ENCODE measurements around the gene ZNF750. TPM values are rescaled to one million over a fixed set of nuclear protein-coding genes. Genes with fewer than 3 reads are reported as not detected.

The ZNF750 gene
- total RNA-seq, 2 donors from 2014 or later: 7.0 to 10.3 TPM

GRCh38 chr17:82807562-82807961 is 32.3 kb downstream of the ZNF750 start:
- WGBS: 90% methylated on average over 21 of the region's 21 CpGs
- H3K9me3 ChIP-seq: no peaks in the 10 kb centered on the region

GRCh38 chr17:82807101-82807500 is 32.7 kb downstream of the ZNF750 start:
- no peaks in the 10 kb centered on the region for H3K36me3 ChIP-seq
- WGBS: 64% methylated on average over 9 of the region's 9 CpGs
- intact Hi-C loops (cut with DNase I): loop anchor here (5.0 kb wide), 1 partner anchor 65 kb away; no protein-coding TSS in a partner anchor

More at GRCh38 chr17:82807562-82807961, 32.3 kb downstream of the ZNF750 start:
- no peaks in the 10 kb centered on the region for H3K27me3 ChIP-seq (replicated peaks; ENCODE audit: insufficient read depth)
- H3K27ac ChIP-seq: no peak overlapping the region
- intact Hi-C loops (cut with DNase I): loop anchor here (5.0 kb wide), 1 partner anchor 65 kb away; no protein-coding TSS in a partner anchor
- no peak for DNase-seq (ENCODE audit: low spot score)
- TF ChIP-seq CTCF (IDR thresholded peaks at IDR 0.05): no peak
- no peak for TF ChIP-seq POLR2AphosphoS5 (IDR thresholded peaks at IDR 0.05)
- no peak for TF ChIP-seq POLR2A (IDR thresholded peaks at IDR 0.05)
- no peak overlapping the region for H3K4me3 ChIP-seq
- no peaks in the 10 kb centered on the region for H3K4me1 ChIP-seq (replicated peaks)
- H3K36me3 ChIP-seq: no peaks in the 10 kb centered on the region

GRCh38 chr17:82806645-82807044 is 33.2 kb downstream of the ZNF750 start:
- no peaks in the 10 kb centered on the region for H3K36me3 ChIP-seq
- H3K9me3 ChIP-seq: no peaks in the 10 kb centered on the region
- no peaks in the 10 kb centered on the region for H3K27me3 ChIP-seq (replicated peaks; ENCODE audit: insufficient read depth)
- TF ChIP-seq POLR2AphosphoS5 (IDR thresholded peaks at IDR 0.05) (no peak), CTCF (IDR thresholded peaks at IDR 0.05) (no peak), POLR2A (IDR thresholded peaks at IDR 0.05) (no peak)
- H3K4me3 ChIP-seq: no peak overlapping the region
- H3K27ac ChIP-seq: no peak overlapping the region
- WGBS: 85% methylated on average over 21 of the region's 21 CpGs
- no peak for DNase-seq (ENCODE audit: low spot score)
- intact Hi-C loops (cut with DNase I): loop anchor here (5.0 kb wide), 1 partner anchor 66 kb away; no protein-coding TSS in a partner anchor
- no peaks in the 10 kb centered on the region for H3K4me1 ChIP-seq (replicated peaks)

More at GRCh38 chr17:82807101-82807500, 32.7 kb downstream of the ZNF750 start:
- no peaks in the 10 kb centered on the region for H3K27me3 ChIP-seq (replicated peaks; ENCODE audit: insufficient read depth)
- H3K9me3 ChIP-seq: no peaks in the 10 kb centered on the region
- no peak for DNase-seq (ENCODE audit: low spot score)
- TF ChIP-seq POLR2AphosphoS5 (IDR thresholded peaks at IDR 0.05) (no peak), POLR2A (IDR thresholded peaks at IDR 0.05) (no peak), CTCF (IDR thresholded peaks at IDR 0.05) (no peak)
- H3K27ac ChIP-seq: no peak overlapping the region
- H3K4me3 ChIP-seq: no peak overlapping the region
- no peaks in the 10 kb centered on the region for H3K4me1 ChIP-seq (replicated peaks)

- TF ChIP-seq POLR2AphosphoS5 (IDR thresholded peaks at IDR 0.05) (no peak), CTCF (IDR thresholded peaks at IDR 0.05) (no peak), POLR2A (IDR thresholded peaks at IDR 0.05) (no peak)
- no peaks in the 10 kb centered on the region for H3K36me3 ChIP-seq
- no peaks in the 10 kb centered on the region for H3K9me3 ChIP-seq
- WGBS: 97% methylated on average over 19 of the region's 19 CpGs
- H3K4me1 ChIP-seq (replicated peaks): no peaks in the 10 kb centered on the region
- intact Hi-C loops (cut with DNase I): loop anchor here (5.0 kb wide), 1 partner anchor 66 kb away; no protein-coding TSS in a partner anchor
- no peak overlapping the region for H3K4me3 ChIP-seq
- no peak for DNase-seq (ENCODE audit: low spot score)
- H3K27ac ChIP-seq: no peak overlapping the region
- H3K27me3 ChIP-seq (replicated peaks; ENCODE audit: insufficient read depth): no peaks in the 10 kb centered on the region
Observed at GRCh38 chr17:82805823-82806222, 34.0 kb downstream of the ZNF750 start.

GRCh38 chr17:82805254-82805653 is 34.6 kb downstream of the ZNF750 start:
- Histone ChIP-seq H3K27me3 (replicated peaks; ENCODE audit: insufficient read depth) (no peaks in the 10 kb centered on the region), H3K4me3 (no peak overlapping the region), H3K36me3 (no peaks in the 10 kb centered on the region), H3K4me1 (replicated peaks) (no peaks in the 10 kb centered on the region), H3K9me3 (no peaks in the 10 kb centered on the region), H3K27ac (peak overlapping the region; percentile 28 to 41)
- no peak for DNase-seq (ENCODE audit: low spot score)
- intact Hi-C loops (cut with DNase I): loop anchor here (5.0 kb wide), 1 partner anchor 67 kb away; no protein-coding TSS in a partner anchor
- TF ChIP-seq CTCF (IDR thresholded peaks at IDR 0.05): no peak
- no peak for TF ChIP-seq POLR2A (IDR thresholded peaks at IDR 0.05)
- TF ChIP-seq POLR2AphosphoS5 (IDR thresholded peaks at IDR 0.05): no peak
- WGBS: 77% methylated on average over 13 of the region's 13 CpGs
